Activated CD4-positive, alpha-beta T cell treated with anti-CD3 and anti-CD28 coated beads for 36 hours (primary cell): ENCODE data around the gene PTGS1. TPM values are rescaled to one million over a fixed set of nuclear protein-coding genes. Genes with fewer than 3 reads are reported as not detected.
A peak's percentile ranks its signal among the peaks of the same experiment; 100 is the strongest.

ENCODE experiments used
- ATAC-seq: fragments of 200-7000 bp; cut with Tn5 transposase; one replicate; pipeline ENCODE4 v1.10.0; 2021; ENCODE audit warnings: mild to moderate bottlenecking, moderate library complexity
- CTCF ChIA-PET: fragments of 350-600 bp; sonication (Branson Sonifier 250); formaldehyde crosslinking; loops from one replicate; lab custom pipeline; 2021; ENCODE audit warnings: antibody characterized with exemption; lab: Charles Lee
- POLR2A ChIA-PET: fragments of 350-600 bp; sonication (Branson Sonifier 250); formaldehyde crosslinking; loops from one replicate; lab custom pipeline; 2021; ENCODE audit warnings: antibody characterized with exemption, inconsistent platforms; lab: Charles Lee
- DNase-seq: peaks from one replicate; pipeline ENCODE4 v3.0.0-alpha.2; 2020
- H3K27ac Mint-ChIP-seq: one replicate; pipeline ENCODE4 v1.8.0; 2021; ENCODE audit warnings: mixed read lengths
- H3K27me3 Mint-ChIP-seq: one replicate; pipeline ENCODE4 v1.8.0; 2021; ENCODE audit warnings: mixed read lengths
- H3K36me3 Mint-ChIP-seq: one replicate; pipeline ENCODE4 v1.8.0; 2021; ENCODE audit warnings: low read depth, mixed read lengths
- H3K4me1 Mint-ChIP-seq: one replicate; pipeline ENCODE4 v1.8.0; 2021; ENCODE audit warnings: mixed read lengths
- H3K4me3 Mint-ChIP-seq: one replicate; pipeline ENCODE4 v1.8.0; 2021; ENCODE audit warnings: mild to moderate bottlenecking, moderate library complexity, mixed read lengths
- H3K9me3 Mint-ChIP-seq: one replicate; pipeline ENCODE4 v1.8.0; 2021; ENCODE audit warnings: low read depth, mixed read lengths
- intact Hi-C, 2 experiments: fragments of 100-400 bp; cut with DNase I in 1 of 2; cut with micrococcal nuclease in 1 of 2; formaldehyde crosslinking; loops; one replicate each; pipeline versions ENCODE4 v1.14.2 to v1.15.1; 2022 to 2024; cut with DNase I, micrococcal nuclease
- total RNA-seq, 2 experiments: library from RNA; stranded (reverse); gene quantifications; one replicate each; pipeline ENCODE4 v1.2.3, GENCODE V29; 2021

The PTGS1 gene
- total RNA-seq, 2 experiments from 2014 or later, result 0.09 TPM; not detected in 1

GRCh38 chr9:122389195-122389594 is 18.4 kb downstream of the PTGS1 start:
- ATAC-seq, result no peak

GRCh38 chr9:122389799-122390481 is 19.1 kb downstream of the PTGS1 start:
- H3K27ac Mint-ChIP-seq, result no peak overlapping the region
- no peak overlapping the region for H3K4me3 Mint-ChIP-seq
- no peaks in the 10 kb centered on the region for H3K9me3 Mint-ChIP-seq
- H3K36me3 Mint-ChIP-seq, result no peaks in the 10 kb centered on the region
- ChIA-PET POLR2A (no interaction called here), CTCF (interaction anchor here (0.7 to 1.4 kb wide), 2 partner anchors 8 to 16 kb away, joined by 3 to 4 read pairs; no protein-coding TSS in a partner anchor)
- H3K4me1 Mint-ChIP-seq, result no peaks in the 10 kb centered on the region
- no peak for DNase-seq
- H3K27me3 Mint-ChIP-seq, result peaks cover 13% of the 10 kb centered on the region
- intact Hi-C loops, result no loop called here
- ATAC-seq, result no peak

More at GRCh38 chr9:122389195-122389594, 18.4 kb downstream of the PTGS1 start:
- CTCF ChIA-PET, result interaction anchor here (1.5 kb wide), 1 partner anchor 109 kb away, joined by 3 read pairs; no protein-coding TSS in a partner anchor
- Mint-ChIP-seq H3K4me3 (no peak overlapping the region), H3K27ac (no peak overlapping the region), H3K27me3 (peaks cover 7% of the 10 kb centered on the region), H3K4me1 (no peaks in the 10 kb centered on the region), H3K9me3 (no peaks in the 10 kb centered on the region), H3K36me3 (no peaks in the 10 kb centered on the region)
- no peak for DNase-seq
- intact Hi-C loops, result no loop called here
- POLR2A ChIA-PET, result interaction anchor here (0.6 kb wide), 1 partner anchor 417 kb away, joined by 3 read pairs; no protein-coding TSS in a partner anchor

GRCh38 chr9:122392284-122392683 is 21.5 kb downstream of the PTGS1 start:
- Mint-ChIP-seq H3K4me1 (no peaks in the 10 kb centered on the region), H3K27ac (no peak overlapping the region), H3K27me3 (peaks cover 14% of the 10 kb centered on the region), H3K4me3 (no peak overlapping the region), H3K36me3 (no peaks in the 10 kb centered on the region), H3K9me3 (no peaks in the 10 kb centered on the region)
- POLR2A ChIA-PET, result no interaction called here
- intact Hi-C loops, result no loop called here
- no peak for DNase-seq
- CTCF ChIA-PET, result no interaction called here
- ATAC-seq, result no peak

GRCh38 chr9:122392714-122393113 is 21.9 kb downstream of the PTGS1 start:
- H3K27ac Mint-ChIP-seq, result no peak overlapping the region
- ATAC-seq, result no peak
- ChIA-PET CTCF (no interaction called here), POLR2A (no interaction called here)
- H3K36me3 Mint-ChIP-seq, result no peaks in the 10 kb centered on the region
- no peaks in the 10 kb centered on the region for H3K9me3 Mint-ChIP-seq
- intact Hi-C loops, result no loop called here
- no peak overlapping the region for H3K4me3 Mint-ChIP-seq
- peaks cover 14% of the 10 kb centered on the region for H3K27me3 Mint-ChIP-seq
- DNase-seq, result no peak
- H3K4me1 Mint-ChIP-seq, result no peaks in the 10 kb centered on the region

GRCh38 chr9:122393284-122393983 is 22.6 kb downstream of the PTGS1 start:
- Mint-ChIP-seq H3K9me3 (no peaks in the 10 kb centered on the region), H3K27ac (no peak overlapping the region), H3K4me3 (no peak overlapping the region), H3K4me1 (no peaks in the 10 kb centered on the region), H3K27me3 (peaks cover 15% of the 10 kb centered on the region), H3K36me3 (no peaks in the 10 kb centered on the region)
- CTCF ChIA-PET, result no interaction called here
- intact Hi-C loops, result no loop called here
- POLR2A ChIA-PET, result no interaction called here
- ATAC-seq (peak; percentile 23), DNase-seq (no peak)

GRCh38 chr9:122394265-122395125 is 23.7 kb downstream of the PTGS1 start:
- H3K4me1 Mint-ChIP-seq, result no peaks in the 10 kb centered on the region
- ATAC-seq (no peak), DNase-seq (no peak)
- no peak overlapping the region for H3K27ac Mint-ChIP-seq
- ChIA-PET POLR2A (no interaction called here), CTCF (interaction anchor here (0.7 to 1.3 kb wide), 2 partner anchors 61 to 104 kb away, joined by 3 read pairs; no protein-coding TSS in a partner anchor)
- no peaks in the 10 kb centered on the region for H3K9me3 Mint-ChIP-seq
- intact Hi-C loops, result no loop called here
- H3K27me3 Mint-ChIP-seq, result peaks cover 19% of the 10 kb centered on the region
- H3K36me3 Mint-ChIP-seq, result no peaks in the 10 kb centered on the region
- no peak overlapping the region for H3K4me3 Mint-ChIP-seq

- intact Hi-C loops, result no loop called here
These were observed 25.9 kb downstream of the PTGS1 start for GRCh38 chr9:122396614-122397148.

GRCh38 chr9:122397749-122398148 is 26.9 kb downstream of the PTGS1 start:
- intact Hi-C loops, result no loop called here
- Mint-ChIP-seq H3K27ac (no peak overlapping the region), H3K36me3 (peaks cover 2% of the 10 kb centered on the region), H3K4me1 (peaks cover 10% of the 10 kb centered on the region), H3K27me3 (peaks cover 21% of the 10 kb centered on the region), H3K9me3 (peaks cover 5% of the 10 kb centered on the region), H3K4me3 (no peak overlapping the region)
- ChIA-PET CTCF (interaction anchor here (0.6 to 1.4 kb wide), 3 partner anchors 8 to 700 kb away, joined by 3 read pairs; no protein-coding TSS in a partner anchor), POLR2A (no interaction called here)
- DNase-seq, result no peak
- ATAC-seq, result no peak

More at GRCh38 chr9:122396614-122397148, 25.9 kb downstream of the PTGS1 start:
- peaks cover 3% of the 10 kb centered on the region for H3K9me3 Mint-ChIP-seq
- ATAC-seq (no peak), DNase-seq (no peak)
- CTCF ChIA-PET, result no interaction called here
- no peak overlapping the region for H3K27ac Mint-ChIP-seq
- no peak overlapping the region for H3K4me3 Mint-ChIP-seq
- POLR2A ChIA-PET, result no interaction called here
- no peaks in the 10 kb centered on the region for H3K36me3 Mint-ChIP-seq
- H3K4me1 Mint-ChIP-seq, result no peaks in the 10 kb centered on the region
- peaks cover 19% of the 10 kb centered on the region for H3K27me3 Mint-ChIP-seq

- Mint-ChIP-seq H3K4me1 (peaks cover 15% of the 10 kb centered on the region), H3K4me3 (no peak overlapping the region), H3K27me3 (peaks cover 26% of the 10 kb centered on the region), H3K36me3 (peaks cover 2% of the 10 kb centered on the region), H3K9me3 (peaks cover 5% of the 10 kb centered on the region), H3K27ac (no peak overlapping the region)
- POLR2A ChIA-PET, result no interaction called here
- DNase-seq (no peak), ATAC-seq (no peak)
- intact Hi-C loops, result no loop called here
- CTCF ChIA-PET, result interaction anchor here (0.9 to 1.4 kb wide), 2 partner anchors 8 to 299 kb away, joined by 3 read pairs; no protein-coding TSS in a partner anchor
These were observed 27.6 kb downstream of the PTGS1 start for GRCh38 chr9:122398371-122398924.

GRCh38 chr9:122401896-122402295 is 31.1 kb downstream of the PTGS1 start:
- Mint-ChIP-seq H3K27ac (peak overlapping the region; percentile 27), H3K36me3 (peaks cover 2% of the 10 kb centered on the region), H3K9me3 (peaks cover 5% of the 10 kb centered on the region), H3K27me3 (peaks cover 19% of the 10 kb centered on the region), H3K4me1 (peaks cover 15% of the 10 kb centered on the region), H3K4me3 (no peak overlapping the region)
- ChIA-PET POLR2A (no interaction called here), CTCF (no interaction called here)
- intact Hi-C loops, result loop anchor here in 1 of 2 experiments (2.0 to 5.0 kb wide), 3 partner anchors 63 to 825 kb away; no protein-coding TSS in a partner anchor
- DNase-seq (no peak), ATAC-seq (no peak)
